RWPE2 (cell line): ENCODE measurements around the gene THRB.
A peak's percentile ranks its signal among the peaks of the same experiment; 100 is the strongest.

Experiments
- ATAC-seq: fragments of 200-7000 bp; cut with Tn5 transposase; 3 replicates; pipeline ENCODE4 v1.9.1; 2021; ENCODE audit warnings: low read depth
- DNase-seq: peaks from one replicate; pipeline ENCODE4 v3.0.0-alpha.2; 2020; ENCODE audit warnings: low spot score
- H3K27ac ChIP-seq: fragments of 450-650 bp; 2 replicates; pipeline ENCODE4 v1.5.1; 2017; ENCODE audit warnings: mild to moderate bottlenecking; ENCODE audit not compliant: poor library complexity, severe bottlenecking
- H3K27me3 ChIP-seq: fragments of 250-450 bp; sonication (Bioruptor Pico); 2 replicates; pipeline ENCODE4 v1.5.1; 2021; ENCODE audit warnings: mild to moderate bottlenecking, moderate library complexity; ENCODE audit not compliant: insufficient read depth, poor library complexity, severe bottlenecking
- H3K36me3 ChIP-seq: fragments of 250-450 bp; sonication (Bioruptor Pico); 2 replicates; pipeline ENCODE4 v1.5.1; 2020; ENCODE audit warnings: low read depth, mild to moderate bottlenecking, moderate library complexity
- H3K4me1 ChIP-seq: fragments of 250-450 bp; sonication (Bioruptor Pico); 2 replicates; pipeline ENCODE4 v1.5.1; 2021; ENCODE audit warnings: mild to moderate bottlenecking, moderate library complexity; ENCODE audit not compliant: insufficient read depth, poor library complexity, severe bottlenecking
- H3K4me3 ChIP-seq: fragments of 250-450 bp; sonication (Bioruptor Pico); 2 replicates; pipeline ENCODE4 v1.5.1; 2021; ENCODE audit warnings: mild to moderate bottlenecking, moderate library complexity; ENCODE audit not compliant: severe bottlenecking
- H3K9me3 ChIP-seq: fragments of 250-450 bp; sonication (Bioruptor Pico); 2 replicates; pipeline ENCODE4 v1.5.1; 2021; ENCODE audit warnings: mild to moderate bottlenecking, moderate library complexity; ENCODE audit not compliant: severe bottlenecking
- CTCF ChIP-seq: fragments of 450-650 bp; IDR thresholded peaks from one replicate; pipeline ENCODE4 v1.5.1; 2017; ENCODE audit warnings: mild to moderate bottlenecking, moderate library complexity; ENCODE audit not compliant: poor library complexity, severe bottlenecking

The THRB gene

GRCh38 chr3:24240306-24240705 lies 254.3 kb downstream of the THRB start:
- DNase-seq (no peak), ATAC-seq (no peak)

GRCh38 chr3:24237971-24238706 lies 256.5 kb downstream of the THRB start:
- Histone ChIP-seq H3K4me1 (peaks cover 30% of the 10 kb centered on the region), H3K36me3 (no peaks in the 10 kb centered on the region), H3K27ac (peak overlapping the region; percentile 63), H3K9me3 (no peaks in the 10 kb centered on the region), H3K27me3 (no peaks in the 10 kb centered on the region), H3K4me3 (no peak overlapping the region)
- DNase-seq (no peak), ATAC-seq (peak; percentile 74)
- peak; percentile 85 for TF ChIP-seq CTCF

More at GRCh38 chr3:24240306-24240705, 254.3 kb downstream of the THRB start:
- Histone ChIP-seq H3K4me3 (no peak overlapping the region), H3K36me3 (no peaks in the 10 kb centered on the region), H3K27me3 (no peaks in the 10 kb centered on the region), H3K9me3 (no peaks in the 10 kb centered on the region), H3K27ac (no peak overlapping the region), H3K4me1 (peaks cover 24% of the 10 kb centered on the region)
- no peak for TF ChIP-seq CTCF

- DNase-seq, result no peak
- no peaks in the 10 kb centered on the region for H3K27me3 ChIP-seq
Observed at GRCh38 chr3:24235121-24235520, 259.5 kb downstream of the THRB start.

GRCh38 chr3:24232784-24233183 lies 261.9 kb downstream of the THRB start:
- Histone ChIP-seq H3K4me1 (peaks cover 15% of the 10 kb centered on the region), H3K27me3 (no peaks in the 10 kb centered on the region), H3K36me3 (no peaks in the 10 kb centered on the region), H3K9me3 (no peaks in the 10 kb centered on the region), H3K4me3 (no peak overlapping the region), H3K27ac (no peak overlapping the region)
- DNase-seq (no peak), ATAC-seq (no peak)
- no peak for TF ChIP-seq CTCF

More at GRCh38 chr3:24235121-24235520, 259.5 kb downstream of the THRB start:
- Histone ChIP-seq H3K36me3 (no peaks in the 10 kb centered on the region), H3K27ac (peak overlapping the region; percentile 10), H3K4me1 (peaks cover 20% of the 10 kb centered on the region), H3K4me3 (no peak overlapping the region), H3K9me3 (no peaks in the 10 kb centered on the region)
- peak; percentile 70 for ATAC-seq
- TF ChIP-seq CTCF, result no peak
